Lower leg skin (tissue), 3 donors: ENCODE measurements around the gene SCYGR1.

Experiments
- CTCF ChIP-seq, 3 donors: fragments of 450-650 bp; IDR thresholded peaks; one replicate each; pipeline ENCODE4 v1.5.1; 2016; ENCODE audit warnings: antibody characterized with exemption in 3 of 3, mild to moderate bottlenecking in 3 of 3, moderate library complexity in 2 of 3
- POLR2A ChIP-seq, 2 donors: fragments of 450-650 bp; IDR thresholded peaks; one replicate each; pipeline ENCODE4 v1.6.1; 2016 to 2017; ENCODE audit warnings: antibody characterized with exemption in 2 of 2, mild to moderate bottlenecking in 1 of 2, moderate library complexity in 1 of 2

- no peak for TF ChIP-seq CTCF (IDR thresholded peaks at IDR 0.05)
- TF ChIP-seq POLR2A (IDR thresholded peaks at IDR 0.05) = no peak
These were observed 825 bp upstream of the SCYGR1 start for GRCh38 chr2:227388537-227389011.
